GM12878 (cell line): ENCODE results near the gene SPOCK1. TPM values are rescaled to one million over a fixed set of nuclear protein-coding genes. Genes with fewer than 3 reads are reported as not detected.

Experiments used
- ATAC-seq: fragments of 200-7000 bp; cut with Tn5 transposase; 3 replicates; pipeline ENCODE4 v1.9.1; 2020; ENCODE audit warnings: mild to moderate bottlenecking, moderate library complexity
- BruUV-seq: library from RNA; stranded (reverse); fragments of 400-500 nt; replicated peaks from 2 replicates; lab custom pipeline; 2021; lab: Mats Ljungman, UMichigan
- CTCF ChIA-PET: fragments of 300-600 bp; sonication (Branson Sonifier 250); formaldehyde crosslinking; extraction: SDS; loops from one replicate; lab custom pipeline; 2021; ENCODE audit warnings: inconsistent platforms; lab: Yijun Ruan, JAX
- POLR2A ChIA-PET: fragments of 350-600 bp; formaldehyde crosslinking; extraction: SDS; loops from one replicate; lab custom pipeline; 2021; ENCODE audit warnings: inconsistent platforms; lab: Charles Lee
- RAD21 ChIA-PET: fragments of 300-600 bp; sonication (Branson Sonifier 250); formaldehyde crosslinking; loops from one replicate; lab custom pipeline; 2023; ENCODE audit warnings: antibody characterized with exemption; ENCODE audit not compliant: unreplicated experiment; lab: Charles Lee
- SMC1A ChIA-PET: fragments of 300-600 bp; sonication (Branson Sonifier 250); formaldehyde crosslinking; loops from one replicate; lab custom pipeline; 2023; ENCODE audit not compliant: unreplicated experiment, uncharacterized antibody; lab: Charles Lee
- DNase-seq: peaks from one replicate; pipeline ENCODE4 v3.0.0-alpha.2; 2011; ENCODE audit warnings: low read depth, low spot score
- FAIRE-seq: peaks from 3 replicates; lab custom pipeline; 2011; peaks lifted over from hg19 to GRCh38; lab: Jason Lieb, UNC
- H2AFZ ChIP-seq: 2 replicates; pipeline ENCODE4 v1.6.0; 2011; ENCODE audit warnings: low read depth, low read length, control low read depth; ENCODE audit not compliant: control insufficient read depth
- H3K27ac ChIP-seq: 2 replicates; pipeline ENCODE4 v1.5.1; 2011; ENCODE audit warnings: control low read depth; ENCODE audit not compliant: control insufficient read depth, insufficient read depth
- H3K27me3 ChIP-seq, 2 experiments: replicated peaks in 1 of 2; 2 replicates each; pipeline versions ENCODE4 v1.6.0 to v1.6.1; 2011; ENCODE audit warnings: low read length in 1 of 2; ENCODE audit not compliant: control insufficient read depth in 2 of 2, insufficient read depth in 2 of 2
- H3K36me3 ChIP-seq, 2 experiments: 2 replicates each; pipeline ENCODE4 v1.5.1; 2011; ENCODE audit warnings: low read length in 1 of 2; ENCODE audit not compliant: control insufficient read depth in 2 of 2, insufficient read depth in 2 of 2
- H3K4me1 ChIP-seq: 2 replicates; pipeline ENCODE4 v1.6.1; 2011; ENCODE audit warnings: mild to moderate bottlenecking, low read length, moderate library complexity, mixed read lengths; ENCODE audit not compliant: control insufficient read depth, insufficient read depth
- H3K4me2 ChIP-seq: 2 replicates; pipeline ENCODE4 v1.6.0; 2011; ENCODE audit warnings: control low read depth; ENCODE audit not compliant: control insufficient read depth, insufficient read depth
- H3K4me3 ChIP-seq: fragments of 200-600 bp; sonication (generic); 2 replicates; pipeline ENCODE4 v1.5.1; 2016
- H3K79me2 ChIP-seq: 2 replicates; pipeline ENCODE4 v1.6.0; 2011; ENCODE audit warnings: low read length; ENCODE audit not compliant: control insufficient read depth, insufficient read depth
- H3K9ac ChIP-seq: 2 replicates; pipeline ENCODE4 v1.8.0; 2011; ENCODE audit warnings: low read length, control low read depth, mixed read lengths; ENCODE audit not compliant: control insufficient read depth, insufficient read depth
- H3K9me3 ChIP-seq: replicated peaks from 3 replicates; pipeline ENCODE4 v1.5.1; 2011; ENCODE audit warnings: mild to moderate bottlenecking, low read length; ENCODE audit not compliant: control insufficient read depth, insufficient read depth
- H4K20me1 ChIP-seq: 2 replicates; pipeline ENCODE4 v1.6.0; 2011; ENCODE audit not compliant: control insufficient read depth, insufficient read depth
- BMI1 ChIP-seq: fragments of 450-650 bp; IDR thresholded peaks from 2 replicates; pipeline ENCODE4 v1.6.1; 2016; ENCODE audit warnings: mild to moderate bottlenecking, moderate library complexity, borderline replicate concordance
- EZH2 ChIP-seq: IDR thresholded peaks from 2 replicates; pipeline ENCODE4 v1.6.1; 2012; ENCODE audit warnings: low read depth, mild to moderate bottlenecking, control low read depth, inconsistent platforms, low read length, borderline replicate concordance; ENCODE audit not compliant: control insufficient read depth
- IKZF1 ChIP-seq: fragments of 450-650 bp; conservative IDR thresholded peaks from 2 replicates; pipeline ENCODE4 v1.6.1; 2017; ENCODE audit warnings: antibody characterized with exemption, mild to moderate bottlenecking
- JUND ChIP-seq: IDR thresholded peaks from 2 replicates; pipeline ENCODE4 v1.6.1; 2012; ENCODE audit warnings: low read depth, mild to moderate bottlenecking, low read length, improper control_type of control experiment, moderate library complexity
- KAT2A ChIP-seq: conservative IDR thresholded peaks from 2 replicates; pipeline ENCODE4 v1.6.1; 2011; ENCODE audit warnings: low read depth, low read length; ENCODE audit not compliant: control insufficient read depth
- LARP7 ChIP-seq: fragments of 450-650 bp; IDR thresholded peaks from 2 replicates; pipeline ENCODE4 v1.6.1; 2017; ENCODE audit warnings: mild to moderate bottlenecking
- MTA3 ChIP-seq: IDR thresholded peaks from 2 replicates; pipeline ENCODE4 v1.6.1; 2012; ENCODE audit warnings: low read length, inconsistent platforms, borderline replicate concordance
- NRF1 ChIP-seq: conservative IDR thresholded peaks from 2 replicates; pipeline ENCODE4 v1.6.1; 2011; ENCODE audit warnings: mild to moderate bottlenecking, low read depth, low read length, improper control_type of control experiment
- SPI1 ChIP-seq: IDR thresholded peaks from 2 replicates; pipeline ENCODE4 v1.6.1; 2011; ENCODE audit warnings: low read depth, mild to moderate bottlenecking, low read length, moderate library complexity, borderline replicate concordance; ENCODE audit not compliant: insufficient read depth
- TCF7 ChIP-seq: IDR thresholded peaks from 2 replicates; pipeline ENCODE4 v1.6.1; 2014; ENCODE audit warnings: antibody characterized with exemption, borderline replicate concordance
- ZNF207 ChIP-seq: fragments of 450-650 bp; IDR thresholded peaks from 2 replicates; pipeline ENCODE4 v1.6.1; 2014; ENCODE audit warnings: antibody characterized with exemption, mild to moderate bottlenecking, borderline replicate concordance
- WGBS: methylation state at CpG from one replicate; pipeline ENCODE4 v1.1.6; 2016; ENCODE audit warnings: low lambda C conversion rate; ENCODE audit not compliant: insufficient replicate concordance, insufficient coverage; ENCODE audit errors: missing lambda C conversion rate; 5-methylcytosine and 5-hydroxymethylcytosine counted together
- in situ Hi-C: fragments of 300-500 bp; cut with MboI; formaldehyde crosslinking; loops from 9 replicates; pipeline ENCODE4 v1.14.3; 2018; ENCODE audit warnings: mixed read lengths
- intact Hi-C: fragments of 100-400 bp; cut with micrococcal nuclease; formaldehyde crosslinking; loops from one replicate; pipeline ENCODE4 v1.14.2; 2022; ENCODE audit not compliant: unreplicated experiment
- polyA plus RNA-seq, 11 experiments: library from polyadenylated mRNA; depleted of rRNA in 4 of 11; unstranded in 6 of 11; stranded (reverse) in 5 of 11; fragments of >200 nt; fragmentation: Nextera tagmentation in 4 of 11; fragmentation: Illumina TruSeq in 1 of 11; extraction: Ambion mirVana in 4 of 11; extraction: Trizol in 1 of 11; gene quantifications; 1 replicate in 1 of 11; 2 replicates in 10 of 11; pipeline versions ENCODE4 v1.2.1 to v1.2.3, GENCODE V29; 2011 to 2016; ENCODE audit warnings: inconsistent platforms in 2 of 11, missing spikeins in 2 of 11, low read depth in 1 of 11
- total RNA-seq, 4 experiments: library from RNA; depleted of rRNA in 3 of 4; stranded (reverse); fragments of >200 nt in 3 of 4; fragmentation: Illumina TruSeq in 1 of 4; extraction: Trizol in 1 of 4; gene quantifications; 2 replicates each; pipeline versions ENCODE4 v1.2.1 to v1.2.3, GENCODE V29; 2013 to 2021
- TF ChIP-seq, protein P1 (sequence below): fragments of 450-650 bp; formaldehyde crosslinking; IDR thresholded peaks from 2 replicates; pipeline ENCODE4 v1.5.0; 2022; ENCODE audit warnings: mild to moderate bottlenecking, missing genetic modification characterization
- TF ChIP-seq, protein P2 (sequence below): fragments of 450-650 bp; IDR thresholded peaks from 2 replicates; pipeline ENCODE4 v1.6.1; 2017; ENCODE audit warnings: low read depth, mild to moderate bottlenecking, moderate library complexity
- TF ChIP-seq, protein P3 (sequence below): fragments of 450-650 bp; formaldehyde crosslinking; IDR thresholded peaks from 2 replicates; pipeline ENCODE4 v1.4.0; 2022; ENCODE audit warnings: mild to moderate bottlenecking, moderate library complexity

The SPOCK1 gene
- total and polyA plus RNA-seq, 10 of the 15 experiments (the other 5 are each of a cell fraction or from before 2014, with no cell fraction given), result 0.06 to 0.68 (median 0.25) TPM; not detected in 3

DNA sequence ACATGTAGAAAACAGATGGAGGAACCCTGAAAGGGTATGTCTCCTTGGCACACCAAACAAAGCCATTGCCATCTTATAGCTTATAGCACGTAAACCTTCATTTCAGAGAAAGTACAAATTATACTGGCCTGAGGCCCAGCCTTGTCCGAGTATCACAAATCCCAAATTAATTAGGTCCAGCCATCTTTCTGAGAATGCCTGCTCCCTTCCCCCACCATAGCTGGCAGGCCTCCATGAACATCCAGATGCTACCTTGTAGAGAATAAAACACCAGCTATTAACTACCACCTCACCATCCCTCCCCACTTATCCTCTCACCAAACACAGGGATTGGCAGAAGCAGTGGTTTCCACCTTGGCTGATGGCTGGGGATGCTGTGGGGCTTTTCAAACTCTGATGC is 224.0 kb downstream of the SPOCK1 start:
- no peak overlapping the region for H3K4me2 ChIP-seq
- H3K4me1 ChIP-seq, result no peaks in the 10 kb centered on the region
- no TSS peak for BruUV-seq
- DNase-seq (no peak), ATAC-seq (no peak), FAIRE-seq (no peak)
- no peaks in the 10 kb centered on the region for H3K9me3 ChIP-seq
- H3K4me3 ChIP-seq, result no peak overlapping the region
- intact Hi-C loops (no loop called here), in situ Hi-C loops (no loop called here)
- CTCF ChIA-PET, result interaction anchor here (1.3 kb wide), 1 partner anchor 8 kb away, joined by 4 read pairs; no protein-coding TSS in a partner anchor
- H4K20me1 ChIP-seq, result no peaks in the 10 kb centered on the region
- POLR2A ChIA-PET, result no interaction called here
- no peak overlapping the region for H3K9ac ChIP-seq
- RAD21 ChIA-PET, result no interaction called here
- WGBS, result 15% methylated on average over 2 of the region's 2 CpGs
- SMC1A ChIA-PET, result interaction anchor here (0.9 kb wide), 1 partner anchor 18 kb away, joined by 3 read pairs; no protein-coding TSS in a partner anchor
- H3K27ac ChIP-seq, result no peak overlapping the region
- H2AFZ ChIP-seq, result no peak overlapping the region
- H3K36me3 ChIP-seq, result no peaks in the 10 kb centered on the region
- no peaks in the 10 kb centered on the region for H3K79me2 ChIP-seq
- H3K27me3 ChIP-seq, result no peaks in the 10 kb centered on the region; a peak in 1 of 4 replicates
- TF ChIP-seq SPI1 (no peak), BMI1 (no peak), KAT2A (no peak), NRF1 (no peak), ZNF207 (no peak), TCF7 (no peak), MTA3 (no peak), JUND (no peak), EZH2 (no peak), LARP7 (no peak), IKZF1 (no peak)
- TF ChIP-seq, protein P1, sequence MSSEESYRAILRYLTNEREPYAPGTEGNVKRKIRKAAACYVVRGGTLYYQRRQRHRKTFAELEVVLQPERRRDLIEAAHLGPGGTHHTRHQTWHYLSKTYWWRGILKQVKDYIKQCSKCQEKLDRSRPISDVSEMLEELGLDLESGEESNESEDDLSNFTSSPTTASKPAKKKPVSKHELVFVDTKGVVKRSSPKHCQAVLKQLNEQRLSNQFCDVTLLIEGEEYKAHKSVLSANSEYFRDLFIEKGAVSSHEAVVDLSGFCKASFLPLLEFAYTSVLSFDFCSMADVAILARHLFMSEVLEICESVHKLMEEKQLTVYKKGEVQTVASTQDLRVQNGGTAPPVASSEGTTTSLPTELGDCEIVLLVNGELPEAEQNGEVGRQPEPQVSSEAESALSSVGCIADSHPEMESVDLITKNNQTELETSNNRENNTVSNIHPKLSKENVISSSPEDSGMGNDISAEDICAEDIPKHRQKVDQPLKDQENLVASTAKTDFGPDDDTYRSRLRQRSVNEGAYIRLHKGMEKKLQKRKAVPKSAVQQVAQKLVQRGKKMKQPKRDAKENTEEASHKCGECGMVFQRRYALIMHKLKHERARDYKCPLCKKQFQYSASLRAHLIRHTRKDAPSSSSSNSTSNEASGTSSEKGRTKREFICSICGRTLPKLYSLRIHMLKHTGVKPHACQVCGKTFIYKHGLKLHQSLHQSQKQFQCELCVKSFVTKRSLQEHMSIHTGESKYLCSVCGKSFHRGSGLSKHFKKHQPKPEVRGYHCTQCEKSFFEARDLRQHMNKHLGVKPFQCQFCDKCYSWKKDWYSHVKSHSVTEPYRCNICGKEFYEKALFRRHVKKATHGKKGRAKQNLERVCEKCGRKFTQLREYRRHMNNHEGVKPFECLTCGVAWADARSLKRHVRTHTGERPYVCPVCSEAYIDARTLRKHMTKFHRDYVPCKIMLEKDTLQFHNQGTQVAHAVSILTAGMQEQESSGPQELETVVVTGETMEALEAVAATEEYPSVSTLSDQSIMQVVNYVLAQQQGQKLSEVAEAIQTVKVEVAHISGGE (CRISPR knock-in tag), result no peak
- TF ChIP-seq, protein P2, sequence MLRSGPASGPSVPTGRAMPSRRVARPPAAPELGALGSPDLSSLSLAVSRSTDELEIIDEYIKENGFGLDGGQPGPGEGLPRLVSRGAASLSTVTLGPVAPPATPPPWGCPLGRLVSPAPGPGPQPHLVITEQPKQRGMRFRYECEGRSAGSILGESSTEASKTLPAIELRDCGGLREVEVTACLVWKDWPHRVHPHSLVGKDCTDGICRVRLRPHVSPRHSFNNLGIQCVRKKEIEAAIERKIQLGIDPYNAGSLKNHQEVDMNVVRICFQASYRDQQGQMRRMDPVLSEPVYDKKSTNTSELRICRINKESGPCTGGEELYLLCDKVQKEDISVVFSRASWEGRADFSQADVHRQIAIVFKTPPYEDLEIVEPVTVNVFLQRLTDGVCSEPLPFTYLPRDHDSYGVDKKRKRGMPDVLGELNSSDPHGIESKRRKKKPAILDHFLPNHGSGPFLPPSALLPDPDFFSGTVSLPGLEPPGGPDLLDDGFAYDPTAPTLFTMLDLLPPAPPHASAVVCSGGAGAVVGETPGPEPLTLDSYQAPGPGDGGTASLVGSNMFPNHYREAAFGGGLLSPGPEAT, result no peak
- TF ChIP-seq, protein P3, sequence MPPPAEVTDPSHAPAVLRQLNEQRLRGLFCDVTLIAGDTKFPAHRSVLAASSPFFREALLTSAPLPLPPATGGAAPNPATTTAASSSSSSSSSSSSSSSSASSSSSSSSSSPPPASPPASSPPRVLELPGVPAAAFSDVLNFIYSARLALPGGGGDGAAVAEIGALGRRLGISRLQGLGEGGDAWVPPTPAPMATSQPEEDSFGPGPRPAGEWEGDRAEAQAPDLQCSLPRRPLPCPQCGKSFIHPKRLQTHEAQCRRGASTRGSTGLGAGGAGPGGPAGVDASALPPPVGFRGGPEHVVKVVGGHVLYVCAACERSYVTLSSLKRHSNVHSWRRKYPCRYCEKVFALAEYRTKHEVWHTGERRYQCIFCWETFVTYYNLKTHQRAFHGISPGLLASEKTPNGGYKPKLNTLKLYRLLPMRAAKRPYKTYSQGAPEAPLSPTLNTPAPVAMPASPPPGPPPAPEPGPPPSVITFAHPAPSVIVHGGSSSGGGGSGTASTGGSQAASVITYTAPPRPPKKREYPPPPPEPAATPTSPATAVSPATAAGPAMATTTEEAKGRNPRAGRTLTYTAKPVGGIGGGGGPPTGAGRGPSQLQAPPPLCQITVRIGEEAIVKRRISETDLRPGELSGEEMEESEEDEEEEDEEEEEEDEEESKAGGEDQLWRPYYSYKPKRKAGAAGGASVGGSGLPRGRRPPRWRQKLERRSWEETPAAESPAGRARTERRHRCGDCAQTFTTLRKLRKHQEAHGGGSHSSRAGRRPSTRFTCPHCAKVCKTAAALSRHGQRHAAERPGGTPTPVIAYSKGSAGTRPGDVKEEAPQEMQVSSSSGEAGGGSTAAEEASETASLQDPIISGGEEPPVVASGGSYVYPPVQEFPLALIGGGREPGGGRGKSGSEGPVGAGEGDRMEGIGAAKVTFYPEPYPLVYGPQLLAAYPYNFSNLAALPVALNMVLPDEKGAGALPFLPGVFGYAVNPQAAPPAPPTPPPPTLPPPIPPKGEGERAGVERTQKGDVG, result no peak
